GM18951 (cell line): ENCODE results near the gene TPM3.
"Not testable (repeated sequence)": the region's sequence is repeated elsewhere in the genome, so short reads cannot be mapped to it uniquely, and the experiment has no call there.

ENCODE experiments used
- POLR2A ChIP-seq: IDR thresholded peaks from 4 replicates; pipeline ENCODE4 v1.6.1; 2011; ENCODE audit warnings: mild to moderate bottlenecking; ENCODE audit not compliant: insufficient read length, insufficient read depth; ENCODE audit errors: extremely low read depth
- in situ Hi-C: fragments of 300-500 bp; cut with MboI; formaldehyde crosslinking; loops from one replicate; pipeline ENCODE4 v1.12.0; 2022; ENCODE audit warnings: low sequenced_read_pairs, mixed read lengths, inconsistent platforms; ENCODE audit not compliant: unreplicated experiment

The TPM3 gene

GRCh38 chr1:154145986-154146385 is 45.9 kb downstream of the TPM3 start:
- in situ Hi-C loops = no loop called here
- TF ChIP-seq POLR2A = no peak

- in situ Hi-C loops = no loop called here
- no peak for TF ChIP-seq POLR2A
Observed at GRCh38 chr1:154142358-154142757, 49.5 kb downstream of the TPM3 start.

GRCh38 chr1:154141240-154141639 is 50.7 kb downstream of the TPM3 start:
- in situ Hi-C loops = no loop called here
- TF ChIP-seq POLR2A = no peak

GRCh38 chr1:154137888-154138287 is 54.0 kb downstream of the TPM3 start:
- no peak for TF ChIP-seq POLR2A
- in situ Hi-C loops = no loop called here

GRCh38 chr1:154133256-154133655 is 58.6 kb downstream of the TPM3 start:
- in situ Hi-C loops = no loop called here
- no peak for TF ChIP-seq POLR2A

- TF ChIP-seq POLR2A = no peak
- in situ Hi-C loops = no loop called here
Observed at GRCh38 chr1:154129391-154129970, 62.4 kb downstream of the TPM3 start.

- in situ Hi-C loops = not testable (repeated sequence)
Observed at GRCh38 chr1:154123205-154123604, 68.7 kb downstream of the TPM3 start.

- in situ Hi-C loops = no loop called here
Observed at GRCh38 chr1:154117642-154118041, 74.3 kb downstream of the TPM3 start.

GRCh38 chr1:154115180-154115579 is 76.7 kb downstream of the TPM3 start:
- no peak for TF ChIP-seq POLR2A
- in situ Hi-C loops = no loop called here

More at GRCh38 chr1:154117642-154118041, 74.3 kb downstream of the TPM3 start:
- TF ChIP-seq POLR2A = no peak
